PC-3 (cell line): ENCODE measurements around the gene ACOX1. TPM values are rescaled to one million over a fixed set of nuclear protein-coding genes. Genes with fewer than 3 reads are reported as not detected.
A peak's percentile ranks its signal among the peaks of the same experiment; 100 is the strongest.

Source experiments
- ATAC-seq: fragments of 200-7000 bp; cut with Tn5 transposase; 2 replicates; pipeline ENCODE4 v1.9.1; 2020; ENCODE audit warnings: mild to moderate bottlenecking, moderate library complexity
- BruUV-seq: library from RNA; stranded (reverse); fragments of 400-500 nt; replicated peaks from 2 replicates; lab custom pipeline; 2021; lab: Mats Ljungman, UMichigan
- CTCF ChIA-PET: fragments of 300-600 bp; sonication (Branson Sonifier 250); formaldehyde crosslinking; loops from one replicate; lab custom pipeline; 2022; ENCODE audit warnings: antibody characterized with exemption; lab: Charles Lee
- POLR2A ChIA-PET: fragments of 300-600 bp; sonication (Branson Sonifier 250); formaldehyde crosslinking; loops from one replicate; lab custom pipeline; 2022; ENCODE audit warnings: antibody characterized with exemption; ENCODE audit not compliant: unreplicated experiment; lab: Charles Lee
- DNase-seq: peaks from one replicate; pipeline ENCODE4 v3.0.0-alpha.2; 2015
- H2AFZ ChIP-seq: fragments of 300-600 bp; sonication (generic); 2 replicates; pipeline ENCODE4 v1.6.0; 2016; ENCODE audit warnings: antibody characterized with exemption, low read length
- H3F3A ChIP-seq: fragments of 300-600 bp; sonication (generic); one replicate; pipeline ENCODE4 v1.6.0; 2017; ENCODE audit warnings: antibody characterized with exemption, low read length, control low read depth, mild to moderate bottlenecking; ENCODE audit not compliant: unreplicated experiment
- H3K27ac ChIP-seq: fragments of 300-600 bp; sonication (generic); 2 replicates; pipeline ENCODE4 v1.5.1; 2016; ENCODE audit warnings: mild to moderate bottlenecking, low read length
- H3K27me3 ChIP-seq: fragments of 300-600 bp; sonication (generic); 2 replicates; pipeline ENCODE4 v1.6.1; 2016; ENCODE audit warnings: low read length, mixed read lengths
- H3K36me3 ChIP-seq: fragments of 300-600 bp; sonication (generic); 2 replicates; pipeline ENCODE4 v1.6.1; 2016; ENCODE audit warnings: low read depth, mixed run types, low read length, mixed read lengths
- H3K4me1 ChIP-seq: fragments of 300-600 bp; sonication (generic); 2 replicates; pipeline ENCODE4 v1.5.1; 2016; ENCODE audit warnings: low read length; ENCODE audit not compliant: insufficient read depth
- H3K4me2 ChIP-seq: fragments of 300-600 bp; sonication (generic); 2 replicates; pipeline ENCODE4 v1.6.0; 2016; ENCODE audit warnings: low read length
- H3K4me3 ChIP-seq: fragments of 300-600 bp; sonication (generic); 2 replicates; pipeline ENCODE4 v1.5.1; 2016; ENCODE audit warnings: mild to moderate bottlenecking, low read length, mixed read lengths
- H3K79me2 ChIP-seq: fragments of 300-600 bp; sonication (generic); 2 replicates; pipeline ENCODE4 v1.6.1; 2017; ENCODE audit warnings: low read length, mixed read lengths
- H3K9ac ChIP-seq: fragments of 300-600 bp; sonication (generic); 2 replicates; pipeline ENCODE4 v1.6.0; 2016; ENCODE audit warnings: mild to moderate bottlenecking, low read length
- H3K9me2 ChIP-seq: fragments of 300-600 bp; sonication (generic); replicated peaks from 2 replicates; pipeline ENCODE4 v1.6.1; 2016; ENCODE audit warnings: mixed run types, low read length, mixed read lengths
- H3K9me3 ChIP-seq: fragments of 300-600 bp; sonication (generic); 2 replicates; pipeline ENCODE4 v1.6.1; 2016; ENCODE audit warnings: low read length, mixed read lengths
- H4K20me1 ChIP-seq: fragments of 300-600 bp; sonication (generic); 2 replicates; pipeline ENCODE4 v1.6.1; 2016; ENCODE audit warnings: low read length, mixed read lengths
- EZH2 ChIP-seq: fragments of 300-600 bp; sonication (generic); IDR thresholded peaks from one replicate; pipeline ENCODE4 v1.6.1; 2017; ENCODE audit warnings: antibody characterized with exemption, mild to moderate bottlenecking, low read length; ENCODE audit not compliant: unreplicated experiment
- EZH2phosphoT487 ChIP-seq: fragments of 300-600 bp; sonication (generic); IDR thresholded peaks from 2 replicates; pipeline ENCODE4 v1.6.1; 2018; ENCODE audit warnings: mild to moderate bottlenecking, antibody characterized with exemption, low read length, borderline replicate concordance
- intact Hi-C: fragments of 100-400 bp; cut with micrococcal nuclease; formaldehyde crosslinking; loops from 2 replicates; pipeline ENCODE4 v1.9.0; 2023
- total RNA-seq: library from RNA; depleted of rRNA; stranded (reverse); fragments of >200 nt; gene quantifications from 2 replicates; pipeline ENCODE4 v1.2.3, GENCODE V29; 2014
- TF ChIP-seq, protein P1 (sequence below): fragments of 300-600 bp; sonication (generic); conservative IDR thresholded peaks from 2 replicates; pipeline ENCODE4 v1.5.1; 2017; ENCODE audit warnings: antibody characterized with exemption, low read depth, mild to moderate bottlenecking, low read length

ACOX1 gene
- total RNA-seq, 1 experiment from 2014 or later, result 63.2 TPM

DNA sequence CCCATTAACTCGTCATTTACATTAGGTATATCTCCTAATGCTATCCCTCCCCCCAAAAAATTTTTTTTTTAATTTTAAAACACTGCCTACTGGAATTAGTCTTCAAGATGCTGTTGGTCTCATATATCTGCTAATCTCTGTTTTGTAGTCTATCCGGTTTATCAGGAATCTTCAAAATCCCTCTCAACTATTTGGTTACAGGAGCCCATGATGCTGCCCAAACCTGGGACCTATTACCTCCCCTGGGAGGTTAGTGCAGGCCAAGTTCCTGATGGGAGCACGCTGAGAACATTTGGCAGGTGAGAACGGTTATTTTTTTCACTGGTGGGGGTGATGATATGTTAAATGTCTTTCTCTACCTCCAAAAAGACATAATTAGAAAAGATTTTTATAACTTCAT lies 7.0 kb upstream of the ACOX1 start:
- Histone ChIP-seq H3K4me2 (no peak overlapping the region), H3K9me2 (no peaks in the 10 kb centered on the region), H3K79me2 (peaks cover 9% of the 10 kb centered on the region), H2AFZ (no peak overlapping the region), H3K9me3 (no peaks in the 10 kb centered on the region), H4K20me1 (no peaks in the 10 kb centered on the region), H3K27ac (no peak overlapping the region), H3K36me3 (peaks cover 3% of the 10 kb centered on the region; the same call in 1 of the 2 replicates), H3K4me3 (no peak overlapping the region), H3F3A (peaks cover 5% of the 10 kb centered on the region), H3K4me1 (peaks cover 7% of the 10 kb centered on the region), H3K27me3 (no peaks in the 10 kb centered on the region), H3K9ac (no peak overlapping the region)
- ATAC-seq (no peak), DNase-seq (no peak)
- ChIA-PET CTCF (no interaction called here), POLR2A (no interaction called here)
- no TSS peak for BruUV-seq
- TF ChIP-seq, protein P1, sequence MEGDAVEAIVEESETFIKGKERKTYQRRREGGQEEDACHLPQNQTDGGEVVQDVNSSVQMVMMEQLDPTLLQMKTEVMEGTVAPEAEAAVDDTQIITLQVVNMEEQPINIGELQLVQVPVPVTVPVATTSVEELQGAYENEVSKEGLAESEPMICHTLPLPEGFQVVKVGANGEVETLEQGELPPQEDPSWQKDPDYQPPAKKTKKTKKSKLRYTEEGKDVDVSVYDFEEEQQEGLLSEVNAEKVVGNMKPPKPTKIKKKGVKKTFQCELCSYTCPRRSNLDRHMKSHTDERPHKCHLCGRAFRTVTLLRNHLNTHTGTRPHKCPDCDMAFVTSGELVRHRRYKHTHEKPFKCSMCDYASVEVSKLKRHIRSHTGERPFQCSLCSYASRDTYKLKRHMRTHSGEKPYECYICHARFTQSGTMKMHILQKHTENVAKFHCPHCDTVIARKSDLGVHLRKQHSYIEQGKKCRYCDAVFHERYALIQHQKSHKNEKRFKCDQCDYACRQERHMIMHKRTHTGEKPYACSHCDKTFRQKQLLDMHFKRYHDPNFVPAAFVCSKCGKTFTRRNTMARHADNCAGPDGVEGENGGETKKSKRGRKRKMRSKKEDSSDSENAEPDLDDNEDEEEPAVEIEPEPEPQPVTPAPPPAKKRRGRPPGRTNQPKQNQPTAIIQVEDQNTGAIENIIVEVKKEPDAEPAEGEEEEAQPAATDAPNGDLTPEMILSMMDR, result no peak
- TF ChIP-seq EZH2phosphoT487, result no peak
- TF ChIP-seq EZH2, result no peak
- intact Hi-C loops, result no loop called here

DNA sequence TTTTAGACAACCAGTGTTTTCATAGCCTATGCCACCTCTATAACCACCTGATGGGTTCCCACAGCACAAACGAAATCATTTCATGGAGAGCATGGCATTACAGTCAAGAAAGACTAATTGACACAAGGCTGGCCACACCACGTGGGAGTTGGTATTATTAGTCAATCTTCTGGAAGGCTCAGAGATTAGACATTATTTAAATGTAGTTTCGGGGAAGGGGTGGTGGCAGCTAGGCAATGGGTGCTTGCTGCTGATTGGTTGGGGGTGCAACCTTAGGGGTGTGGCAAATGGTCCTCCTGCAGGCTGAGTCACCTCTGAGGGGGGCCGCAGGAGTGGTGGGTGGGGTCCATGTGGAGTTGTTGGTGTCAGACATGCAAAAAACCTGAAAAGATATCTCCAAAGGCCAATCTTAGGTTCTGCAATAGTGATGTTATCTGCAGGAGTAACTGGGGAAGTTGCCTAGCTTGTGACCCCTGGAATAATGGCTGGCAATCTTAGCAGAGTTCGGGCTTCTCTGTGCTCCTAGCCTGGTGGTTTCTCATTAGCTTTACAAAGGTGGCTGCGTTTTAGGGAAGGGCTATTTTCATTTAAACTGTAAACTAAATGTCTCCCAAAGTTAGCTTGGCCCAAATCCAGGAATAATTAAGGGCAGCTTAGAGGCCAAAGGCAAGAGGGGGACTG lies 4.7 kb upstream of the ACOX1 start:
- Histone ChIP-seq H3K27me3 (no peaks in the 10 kb centered on the region), H3F3A (peaks cover 5% of the 10 kb centered on the region), H4K20me1 (no peaks in the 10 kb centered on the region), H3K4me1 (peaks cover 21% of the 10 kb centered on the region), H3K9ac (no peak overlapping the region), H2AFZ (no peak overlapping the region), H3K4me2 (no peak overlapping the region), H3K4me3 (no peak overlapping the region), H3K9me3 (no peaks in the 10 kb centered on the region), H3K36me3 (peaks cover 3% of the 10 kb centered on the region; the same call in 1 of the 2 replicates), H3K27ac (no peak overlapping the region), H3K79me2 (peaks cover 26% of the 10 kb centered on the region), H3K9me2 (no peaks in the 10 kb centered on the region)
- ATAC-seq (no peak), DNase-seq (no peak)
- TF ChIP-seq, protein P1, result no peak
- TF ChIP-seq EZH2phosphoT487 (no peak), EZH2 (no peak)
- ChIA-PET POLR2A (no interaction called here), CTCF (no interaction called here)
- no TSS peak for BruUV-seq
- intact Hi-C loops, result no loop called here

DNA sequence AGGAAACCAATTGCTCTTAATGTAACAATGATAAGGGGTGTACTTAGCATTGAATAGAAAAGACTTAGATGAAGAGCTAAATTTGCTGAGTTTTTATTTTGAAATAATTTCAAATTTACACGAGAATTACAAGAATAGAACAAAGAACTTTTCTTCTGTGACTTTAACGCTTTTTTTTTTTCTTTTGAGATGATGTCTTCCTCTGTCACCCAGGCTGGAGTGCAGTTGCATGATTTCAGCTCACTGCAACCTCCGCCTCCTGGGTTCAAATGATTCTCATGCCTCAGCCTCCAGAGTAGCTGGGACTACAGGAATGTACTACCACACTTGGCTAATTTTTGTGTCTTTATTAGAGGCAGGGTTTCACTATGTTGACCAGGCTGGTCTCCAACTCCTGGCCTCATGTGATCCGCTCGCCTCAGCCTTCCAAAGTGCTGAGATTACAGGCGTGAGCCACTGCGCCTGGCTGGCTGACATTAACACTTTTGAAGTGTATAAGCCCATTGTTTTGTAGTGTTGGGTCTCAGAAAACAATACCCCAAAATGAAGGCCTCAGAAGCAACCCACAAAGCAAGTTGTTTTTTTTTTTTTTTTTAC lies 2.2 kb upstream of the ACOX1 start:
- intact Hi-C loops, result no loop called here
- Histone ChIP-seq H4K20me1 (no peaks in the 10 kb centered on the region), H3K9me3 (no peaks in the 10 kb centered on the region), H3K9ac (no peak overlapping the region), H3K4me3 (no peak overlapping the region), H3K4me2 (peak overlapping the region; percentile 94), H3K4me1 (peaks cover 36% of the 10 kb centered on the region), H3K27me3 (no peaks in the 10 kb centered on the region), H3K27ac (no peak overlapping the region), H3F3A (peaks cover 5% of the 10 kb centered on the region), H2AFZ (no peak overlapping the region), H3K36me3 (peaks cover 5% of the 10 kb centered on the region; the same call in 1 of the 2 replicates), H3K9me2 (no peaks in the 10 kb centered on the region), H3K79me2 (peaks cover 49% of the 10 kb centered on the region)
- ChIA-PET POLR2A (interaction anchor here (0.6 kb wide), 1 partner anchor 40 kb away, joined by 9 read pairs; the partner anchor contains the start of gene FBF1), CTCF (no interaction called here)
- no TSS peak for BruUV-seq
- no peak for TF ChIP-seq EZH2
- TF ChIP-seq, protein P1, result no peak
- no peak for TF ChIP-seq EZH2phosphoT487
- ATAC-seq, result no peak
- DNase-seq, result no peak
